GM12892 (cell line): Measurements from ENCODE around the gene SHANK2.

Source experiments
- POLR2A ChIP-seq: IDR thresholded peaks from 2 replicates; pipeline ENCODE4 v1.6.1; 2011; ENCODE audit warnings: low read depth, low read length, control low read depth
- POLR2AphosphoS5 ChIP-seq: IDR thresholded peaks from 2 replicates; pipeline ENCODE4 v1.6.1; 2011; ENCODE audit warnings: low read depth, low read length, control low read depth

DNA sequence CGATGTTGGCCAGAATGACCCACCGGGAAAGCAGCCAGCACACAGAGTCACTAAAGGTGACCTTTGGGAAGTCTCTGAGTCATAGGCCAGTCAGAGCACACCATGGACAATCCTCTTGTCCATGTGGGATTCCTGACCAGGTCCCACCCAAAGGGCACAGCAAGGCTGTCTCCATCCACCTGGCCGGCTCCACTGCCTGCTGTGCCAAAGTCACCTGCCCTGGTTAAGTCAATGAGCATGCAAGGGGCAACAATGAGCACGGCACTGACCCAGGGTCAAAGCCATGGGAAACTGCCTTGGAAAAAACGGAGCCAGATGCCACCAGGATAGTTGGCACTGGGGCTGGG lies 49.8 kb downstream of the SHANK2 start:
- TF ChIP-seq POLR2A (no peak), POLR2AphosphoS5 (no peak)
